Measurements from ENCODE around the gene SPATA13.

- TF ChIP-seq MAX (IDR thresholded peaks at IDR 0.05; ENCODE audit: low read depth, low read length) (no peak), EED (IDR thresholded peaks at IDR 0.05; ENCODE audit: low read depth) (no peak), CTCF (IDR thresholded peaks at IDR 0.05 in 2 of 3, conservative IDR thresholded peaks at IDR 0.05 in 1 of 3; ENCODE audit: control insufficient read depth in 2 of 3, extremely low read depth in 1 of 3, insufficient read depth in 1 of 3, low read depth in 3 of 3, low read length in 3 of 3) (no peak), POLR2A (IDR thresholded peaks at IDR 0.05; ENCODE audit: low read depth, low read length) (no peak), REST (IDR thresholded peaks at IDR 0.05; ENCODE audit: low read depth, low read length) (no peak), NRF1 (conservative IDR thresholded peaks at IDR 0.05; ENCODE audit: low read depth, low read length) (no peak), PBX3 (IDR thresholded peaks at IDR 0.05; ENCODE audit: insufficient replicate concordance, low read depth, low read length) (no peak), CHD2 (IDR thresholded peaks at IDR 0.05; ENCODE audit: borderline replicate concordance, low read depth, low read length) (no peak), GABPA (IDR thresholded peaks at IDR 0.05; ENCODE audit: low read depth) (no peak), TCF3 (IDR thresholded peaks at IDR 0.05; ENCODE audit: borderline replicate concordance, insufficient read depth, low read depth, low read length) (no peak), BRCA1 (IDR thresholded peaks at IDR 0.05; ENCODE audit: low read depth, low read length) (no peak), ELK1 (IDR thresholded peaks at IDR 0.05; ENCODE audit: low read depth, low read length) (no peak), BCLAF1 (IDR thresholded peaks at IDR 0.05) (no peak), RAD21 (IDR thresholded peaks at IDR 0.05; ENCODE audit: insufficient read depth, low read depth, low read length) (no peak)
These were observed 40.7 kb upstream of the SPATA13 start for GRCh38 chr13:24119626-24120508.

Measured in GM12878 (cell line).